SH-SY5Y (cell line): Measurements from ENCODE around the gene DOK3.

Source experiments
- GATA2 ChIP-seq: IDR thresholded peaks from 2 replicates; pipeline ENCODE4 v1.6.1; 2011; ENCODE audit warnings: mild to moderate bottlenecking, low read depth, low read length
- GATA3 ChIP-seq: IDR thresholded peaks from 2 replicates; pipeline ENCODE4 v1.6.1; 2011; ENCODE audit warnings: low read depth, mild to moderate bottlenecking, low read length, moderate library complexity

- TF ChIP-seq GATA3 (no peak), GATA2 (no peak)
Measured at GRCh38 chr5:177555228-177555627, 45.6 kb upstream of the DOK3 start.
